Prostate gland (tissue), 2 donors: ENCODE measurements around the gene STK10. TPM values are rescaled to one million over a fixed set of nuclear protein-coding genes. Genes with fewer than 3 reads are reported as not detected.
A peak's percentile ranks its signal among the peaks of the same experiment; 100 is the strongest.

Source experiments
- DNase-seq: peaks from one replicate; pipeline ENCODE4 v3.0.0-alpha.2; 2019; ENCODE audit warnings: low spot score
- H3K27ac ChIP-seq, 2 donors: fragments of 200-600 bp; sonication (generic); 2 replicates each; pipeline ENCODE4 v1.5.1; 2017 to 2019
- H3K27me3 ChIP-seq: fragments of 200-600 bp; sonication (generic); replicated peaks from 2 replicates; pipeline ENCODE4 v1.5.1; 2019; ENCODE audit not compliant: insufficient read depth
- H3K36me3 ChIP-seq, 2 donors: fragments of 200-600 bp; sonication (generic); 1 replicate in 1 of 2; 2 replicates in 1 of 2; pipeline versions ENCODE4 v1.5.1 to v1.8.1; 2017 to 2019
- H3K4me1 ChIP-seq: fragments of 200-600 bp; sonication (generic); replicated peaks from 2 replicates; pipeline ENCODE4 v1.5.1; 2019
- H3K4me3 ChIP-seq, 2 donors: fragments of 200-600 bp; sonication (generic); 2 replicates each; pipeline ENCODE4 v1.5.1; 2017 to 2019
- H3K9me3 ChIP-seq: fragments of 200-600 bp; sonication (generic); 2 replicates; pipeline ENCODE4 v1.5.1; 2017
- POLR2A ChIP-seq: fragments of 450-650 bp; IDR thresholded peaks from one replicate; pipeline ENCODE4 v1.6.1; 2016; ENCODE audit warnings: antibody characterized with exemption, mild to moderate bottlenecking
- POLR2AphosphoS5 ChIP-seq: sonication (generic); formaldehyde crosslinking; IDR thresholded peaks from one replicate; pipeline ENCODE4 v1.6.1; 2017; ENCODE audit warnings: antibody characterized with exemption
- WGBS: methylation state at CpG from one replicate; pipeline ENCODE4 v1.1.5; 2018; 5-methylcytosine and 5-hydroxymethylcytosine counted together
- intact Hi-C: fragments of 100-400 bp; cut with DNase I; formaldehyde crosslinking; loops from one replicate; pipeline ENCODE4 v1.14.2; 2022
- total RNA-seq, 2 donors: library from RNA; depleted of rRNA; stranded (reverse); fragments of >200 nt; gene quantifications; one replicate each; pipeline ENCODE4 v1.1.0, GENCODE V29; 2016
- TF ChIP-seq, protein P1 (sequence below), 4 experiments: fragments of 200-600 bp in 2 of 4; fragments of 450-650 bp in 2 of 4; sonication (generic) in 2 of 4; IDR thresholded peaks; 1 replicate in 3 of 4; 2 replicates in 1 of 4; pipeline ENCODE4 v1.5.1; 2016 to 2019; ENCODE audit warnings: antibody characterized with exemption in 4 of 4, mild to moderate bottlenecking in 2 of 4, moderate library complexity in 2 of 4

Gene STK10
- total RNA-seq, 2 donors from 2014 or later: 4.6 to 73.3 TPM

GRCh38 chr5:172194985-172195774, 7.2 kb upstream of the STK10 start:
- intact Hi-C loops: no loop called here
- no peak for TF ChIP-seq POLR2A
- TF ChIP-seq, protein P1, sequence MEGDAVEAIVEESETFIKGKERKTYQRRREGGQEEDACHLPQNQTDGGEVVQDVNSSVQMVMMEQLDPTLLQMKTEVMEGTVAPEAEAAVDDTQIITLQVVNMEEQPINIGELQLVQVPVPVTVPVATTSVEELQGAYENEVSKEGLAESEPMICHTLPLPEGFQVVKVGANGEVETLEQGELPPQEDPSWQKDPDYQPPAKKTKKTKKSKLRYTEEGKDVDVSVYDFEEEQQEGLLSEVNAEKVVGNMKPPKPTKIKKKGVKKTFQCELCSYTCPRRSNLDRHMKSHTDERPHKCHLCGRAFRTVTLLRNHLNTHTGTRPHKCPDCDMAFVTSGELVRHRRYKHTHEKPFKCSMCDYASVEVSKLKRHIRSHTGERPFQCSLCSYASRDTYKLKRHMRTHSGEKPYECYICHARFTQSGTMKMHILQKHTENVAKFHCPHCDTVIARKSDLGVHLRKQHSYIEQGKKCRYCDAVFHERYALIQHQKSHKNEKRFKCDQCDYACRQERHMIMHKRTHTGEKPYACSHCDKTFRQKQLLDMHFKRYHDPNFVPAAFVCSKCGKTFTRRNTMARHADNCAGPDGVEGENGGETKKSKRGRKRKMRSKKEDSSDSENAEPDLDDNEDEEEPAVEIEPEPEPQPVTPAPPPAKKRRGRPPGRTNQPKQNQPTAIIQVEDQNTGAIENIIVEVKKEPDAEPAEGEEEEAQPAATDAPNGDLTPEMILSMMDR (IDR thresholded peaks at IDR 0.05): no peak
- TF ChIP-seq POLR2AphosphoS5: no peak
- no peaks in the 10 kb centered on the region for H3K9me3 ChIP-seq
- H3K36me3 ChIP-seq: no peaks in the 10 kb centered on the region
- DNase-seq: no peak
- no peak overlapping the region for H3K27ac ChIP-seq
- H3K4me1 ChIP-seq: no peaks in the 10 kb centered on the region
- H3K27me3 ChIP-seq: no peaks in the 10 kb centered on the region
- no peak overlapping the region for H3K4me3 ChIP-seq
- 66% methylated on average over 6 of the region's 6 CpGs for WGBS

DNA sequence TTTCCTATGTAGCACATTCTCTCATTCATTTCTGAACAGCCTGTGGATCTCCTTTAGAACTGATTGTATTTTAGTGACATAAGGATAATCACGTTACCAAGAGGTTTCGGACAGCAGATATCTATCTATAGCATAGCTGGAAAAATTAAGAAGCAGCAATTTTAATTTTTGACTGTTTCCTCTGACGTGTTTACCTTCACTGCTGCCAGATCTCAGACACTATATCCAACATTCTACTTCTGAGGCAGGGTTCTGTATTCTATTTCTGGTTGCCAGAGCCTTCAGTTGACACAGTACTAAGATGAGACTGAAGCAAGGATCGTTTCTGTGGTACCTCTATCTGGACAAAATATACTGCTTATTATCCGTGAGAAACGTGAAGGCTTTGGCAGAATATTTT, 5.8 kb upstream of the STK10 start, which contains the start of gene EFCAB9:
Gene EFCAB9, plus strand, starts transcription at position 301 of the 400 bp plus-strand sequence. Its CDS starts 1 bp downstream, at position 302.
- no peak within 1 kb of the TSS for H3K27ac ChIP-seq
- no peak within 1 kb of the TSS for H3K4me3 ChIP-seq
- H3K9me3 ChIP-seq: no peaks in the 10 kb centered on the region
- 76% methylated on average over 6 of the region's 6 CpGs for WGBS
- no peaks in the 10 kb centered on the region for H3K36me3 ChIP-seq
- no peaks in the 10 kb centered on the region for H3K27me3 ChIP-seq
- no peak for DNase-seq
- intact Hi-C loops: no loop called here
- TF ChIP-seq, protein P1 (IDR thresholded peaks at IDR 0.05): no peak
- no peaks in the 10 kb centered on the region for H3K4me1 ChIP-seq

GRCh38 chr5:172189693-172190296, 1.8 kb upstream of the STK10 start:
- WGBS: 77% methylated on average over 3 of the region's 3 CpGs
- no peaks in the 10 kb centered on the region for H3K27me3 ChIP-seq
- H3K36me3 ChIP-seq: no peaks in the 10 kb centered on the region
- no peaks in the 10 kb centered on the region for H3K9me3 ChIP-seq
- H3K4me3 ChIP-seq: no peak overlapping the region
- no peak for TF ChIP-seq POLR2AphosphoS5
- TF ChIP-seq POLR2A: no peak
- TF ChIP-seq, protein P1 (IDR thresholded peaks at IDR 0.05): no peak
- intact Hi-C loops: loop anchor here (5.0 kb wide), 3 partner anchors 93 to 277 kb away; partner anchors contain the start of gene UBTD2
- H3K27ac ChIP-seq: no peak overlapping the region
- DNase-seq: no peak
- no peaks in the 10 kb centered on the region for H3K4me1 ChIP-seq

DNA sequence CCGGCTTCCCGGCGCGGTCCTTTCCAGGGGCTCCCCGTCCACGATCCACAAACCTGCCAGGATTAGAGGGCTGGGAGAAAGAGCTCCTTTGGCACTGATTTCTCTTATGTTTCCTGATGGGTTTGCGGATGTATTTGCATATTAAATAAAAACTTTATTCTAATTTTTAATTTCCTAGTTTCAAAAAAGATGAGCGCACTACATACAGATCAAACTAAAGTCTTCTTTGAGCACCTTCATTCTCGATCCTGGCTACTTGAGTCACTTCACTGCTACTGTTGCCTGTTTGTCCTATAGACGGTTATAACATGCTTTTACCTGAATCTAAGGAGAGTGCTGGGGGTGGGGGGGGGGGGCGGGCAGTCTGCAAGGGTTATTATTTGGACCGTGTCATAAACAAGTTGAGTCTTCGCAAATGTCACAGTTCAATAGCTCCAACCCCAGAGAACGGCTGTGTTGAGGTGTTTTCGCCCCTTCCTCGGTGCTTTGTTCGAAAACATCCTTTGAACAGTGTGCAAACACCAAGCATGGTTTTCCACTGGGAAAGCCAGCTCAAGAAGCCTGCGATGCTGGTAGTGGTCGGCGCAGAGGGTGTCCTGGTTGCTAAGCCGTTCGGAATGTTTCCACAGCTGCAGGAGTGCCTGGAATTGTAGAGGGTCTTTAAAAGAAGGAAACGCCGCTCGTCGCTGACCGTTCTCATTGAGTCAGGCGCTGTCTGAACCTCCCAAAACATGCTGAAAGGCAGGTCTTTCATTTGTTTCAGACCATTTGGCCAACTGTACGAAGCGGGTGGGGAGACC, 1.1 kb upstream of the STK10 start:
- TF ChIP-seq, protein P1 (IDR thresholded peaks at IDR 0.05): no peak
- TF ChIP-seq POLR2AphosphoS5 (no peak), POLR2A (no peak)
- intact Hi-C loops: loop anchor here (5.0 kb wide), 3 partner anchors 93 to 277 kb away; partner anchors contain the start of gene UBTD2
- peak overlapping the region in 1 of 2 donors; percentile 73 for H3K27ac ChIP-seq

More for the DNA sequence above, 1.1 kb upstream of the STK10 start:
- no peaks in the 10 kb centered on the region for H3K9me3 ChIP-seq
- H3K4me1 ChIP-seq: no peaks in the 10 kb centered on the region
- H3K4me3 ChIP-seq: peak overlapping the region; percentile 70 to 86
- H3K36me3 ChIP-seq: no peaks in the 10 kb centered on the region
- no peak for DNase-seq
- WGBS: 45% methylated on average over 30 of the region's 30 CpGs
- no peaks in the 10 kb centered on the region for H3K27me3 ChIP-seq
